LoVo (cell line): Measurements from ENCODE around the gene CFAP119.
"Not testable (repeated sequence)": the region's sequence is repeated elsewhere in the genome, so short reads cannot be mapped to it uniquely, and the experiment has no call there.

Experiments used
- DNase-seq: peaks from one replicate; pipeline ENCODE4 v3.0.0-alpha.2; 2016; ENCODE audit warnings: low spot score

Gene CFAP119

GRCh38 chr16:30761928-30762902 lies at the start of gene CFAP119, which contains the start of gene RNF40:
TSS of gene CFAP119 (minus strand) at chr16:30762062. CDS start at chr16:30761748, 314 bp downstream.
TSS of gene RNF40 (plus strand) at chr16:30762322. CDS start at chr16:30762546, 224 bp downstream.
- peak; percentile 97 for DNase-seq

GRCh38 chr16:30809675-30810074 lies 47.8 kb upstream of the CFAP119 start:
- DNase-seq = not testable (repeated sequence)

- DNase-seq = not testable (repeated sequence)
Observed at GRCh38 chr16:30808890-30809426, 47.1 kb upstream of the CFAP119 start.

- no peak for DNase-seq
Observed at GRCh38 chr16:30808146-30808545, 46.3 kb upstream of the CFAP119 start.

GRCh38 chr16:30805370-30806169 lies 43.7 kb upstream of the CFAP119 start:
- DNase-seq = peak; percentile 80

GRCh38 chr16:30805056-30805369 lies 43.2 kb upstream of the CFAP119 start:
- DNase-seq = no peak

- DNase-seq = no peak
Observed at GRCh38 chr16:30802936-30803335, 41.1 kb upstream of the CFAP119 start.

- no peak for DNase-seq
Observed at GRCh38 chr16:30797670-30798309, 35.9 kb upstream of the CFAP119 start.

GRCh38 chr16:30794634-30795033 lies 32.8 kb upstream of the CFAP119 start:
- no peak for DNase-seq

- no peak for DNase-seq
Observed at GRCh38 chr16:30793508-30794069, 31.7 kb upstream of the CFAP119 start.

GRCh38 chr16:30787613-30788378 lies 25.9 kb upstream of the CFAP119 start:
- DNase-seq = no peak

GRCh38 chr16:30786936-30787612 lies 25.2 kb upstream of the CFAP119 start, which contains the start of gene ZNF629:
TSS of gene ZNF629 (minus strand) at chr16:30787205. CDS start at chr16:30784482, 2,723 bp downstream.
- peak; percentile 70 for DNase-seq

GRCh38 chr16:30786115-30786935 lies 24.5 kb upstream of the CFAP119 start:
- DNase-seq = peak; percentile 39

- no peak for DNase-seq
Observed at GRCh38 chr16:30785126-30786106, 23.6 kb upstream of the CFAP119 start.

GRCh38 chr16:30784215-30784614 lies 22.4 kb upstream of the CFAP119 start:
- no peak for DNase-seq

GRCh38 chr16:30783280-30784109 lies 21.6 kb upstream of the CFAP119 start:
- DNase-seq = no peak
